ENCODE results near the gene ASPRV1.

The ASPRV1 gene

GRCh38 chr2:69995511-69995910, 34.1 kb upstream of the ASPRV1 start:
- H3K4me3 ChIP-seq (ENCODE audit: low read depth, low read length) = no peak overlapping the region
- no peak for TF ChIP-seq CTCF (IDR thresholded peaks at IDR 0.05; ENCODE audit: borderline replicate concordance, insufficient read depth, low read depth, low read length)

GRCh38 chr2:69994166-69994565, 32.7 kb upstream of the ASPRV1 start:
- no peak overlapping the region for H3K4me3 ChIP-seq (ENCODE audit: low read depth, low read length)
- no peak for TF ChIP-seq CTCF (IDR thresholded peaks at IDR 0.05; ENCODE audit: borderline replicate concordance, insufficient read depth, low read depth, low read length)

- no peak for TF ChIP-seq CTCF (IDR thresholded peaks at IDR 0.05; ENCODE audit: borderline replicate concordance, insufficient read depth, low read depth, low read length)
- no peak overlapping the region for H3K4me3 ChIP-seq (ENCODE audit: low read depth, low read length)
Measured at GRCh38 chr2:69993708-69994107, 32.3 kb upstream of the ASPRV1 start.

- no peak for TF ChIP-seq CTCF (IDR thresholded peaks at IDR 0.05; ENCODE audit: borderline replicate concordance, insufficient read depth, low read depth, low read length)
- H3K4me3 ChIP-seq (ENCODE audit: low read depth, low read length) = no peak overlapping the region
Measured at GRCh38 chr2:69993048-69993565, 31.7 kb upstream of the ASPRV1 start.

GRCh38 chr2:69992310-69993047, 31.0 kb upstream of the ASPRV1 start:
- no peak overlapping the region for H3K4me3 ChIP-seq (ENCODE audit: low read depth, low read length)
- no peak for TF ChIP-seq CTCF (IDR thresholded peaks at IDR 0.05; ENCODE audit: borderline replicate concordance, insufficient read depth, low read depth, low read length)

GRCh38 chr2:69989441-69990105, 28.1 kb upstream of the ASPRV1 start:
- no peak overlapping the region for H3K4me3 ChIP-seq (ENCODE audit: low read depth, low read length)
- no peak for TF ChIP-seq CTCF (IDR thresholded peaks at IDR 0.05; ENCODE audit: borderline replicate concordance, insufficient read depth, low read depth, low read length)

- no peak overlapping the region for H3K4me3 ChIP-seq (ENCODE audit: low read depth, low read length)
- no peak for TF ChIP-seq CTCF (IDR thresholded peaks at IDR 0.05; ENCODE audit: borderline replicate concordance, insufficient read depth, low read depth, low read length)
Measured at GRCh38 chr2:69989009-69989408, 27.6 kb upstream of the ASPRV1 start.
